DMS53 (cell line): ENCODE results near the gene TRIM14.
A peak's percentile ranks its signal among the peaks of the same experiment; 100 is the strongest.

Source experiments
- DNase-seq: peaks from one replicate; lab custom pipeline; 2025; lab: John Stamatoyannopoulos, UW

TRIM14 gene

DNA sequence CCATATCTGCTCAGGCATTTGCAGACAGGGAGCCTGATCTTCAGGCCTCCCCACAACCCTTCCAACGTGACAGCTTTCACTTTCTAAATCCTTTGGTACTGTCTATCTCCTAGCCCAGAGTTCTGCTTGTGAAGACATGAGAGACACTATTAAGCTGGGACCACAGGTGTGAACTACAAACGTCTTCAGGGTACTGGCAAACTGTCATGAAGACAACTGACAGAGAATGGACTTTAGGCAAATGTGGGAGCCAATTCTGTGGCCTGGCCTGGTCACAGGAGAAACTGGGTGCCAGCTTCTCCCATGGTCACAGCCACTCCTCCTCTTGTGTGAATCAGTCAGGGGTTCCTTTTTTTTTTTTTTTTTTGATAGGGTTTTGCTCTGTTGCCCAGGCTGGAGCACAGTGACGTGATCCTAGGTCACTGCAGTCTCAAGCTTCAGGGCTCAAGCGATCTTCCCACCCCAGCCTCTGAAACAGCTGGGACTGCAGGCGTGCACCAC is 10.4 kb downstream of the TRIM14 start:
- DNase-seq, result no peak

DNA sequence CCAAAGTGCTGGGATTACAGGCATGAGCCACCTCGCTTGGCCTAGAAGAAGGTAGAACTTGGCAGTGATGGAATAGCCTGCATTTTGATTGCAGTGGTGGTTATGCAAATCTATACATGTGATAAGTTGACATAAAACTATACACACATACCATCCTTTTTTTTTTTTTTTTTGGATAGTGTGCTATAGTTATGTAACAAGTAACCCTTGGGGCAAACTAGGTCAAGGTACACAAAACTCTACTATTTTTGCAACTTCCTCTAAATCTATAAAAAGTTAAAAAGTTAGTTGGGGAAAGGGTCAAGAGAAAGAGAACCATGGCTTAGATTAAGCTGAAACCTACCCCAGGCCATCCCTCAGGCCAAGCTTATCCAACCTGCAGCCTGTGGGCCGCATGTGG is 11.1 kb downstream of the TRIM14 start:
- no peak for DNase-seq

DNA sequence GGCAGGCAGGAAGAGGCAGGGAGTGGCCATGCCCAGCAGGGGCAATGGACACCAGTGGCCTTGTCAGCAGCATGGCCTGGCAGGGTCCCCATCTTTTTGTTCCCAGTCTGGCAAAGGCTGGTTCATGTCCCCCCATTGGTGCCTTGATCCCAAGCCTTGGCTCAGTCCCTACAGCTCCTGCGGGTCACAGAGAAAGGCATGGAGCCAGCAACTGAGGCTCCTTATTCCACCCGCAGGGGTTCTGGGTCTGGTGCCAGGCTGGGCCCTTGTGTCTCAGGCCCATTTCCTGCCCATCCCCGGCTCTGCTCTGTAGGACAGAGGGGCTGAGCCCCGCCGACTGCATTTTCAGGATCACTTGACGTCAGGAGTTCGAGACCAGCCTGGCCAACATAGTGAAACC is 14.0 kb downstream of the TRIM14 start:
- DNase-seq, result no peak

DNA sequence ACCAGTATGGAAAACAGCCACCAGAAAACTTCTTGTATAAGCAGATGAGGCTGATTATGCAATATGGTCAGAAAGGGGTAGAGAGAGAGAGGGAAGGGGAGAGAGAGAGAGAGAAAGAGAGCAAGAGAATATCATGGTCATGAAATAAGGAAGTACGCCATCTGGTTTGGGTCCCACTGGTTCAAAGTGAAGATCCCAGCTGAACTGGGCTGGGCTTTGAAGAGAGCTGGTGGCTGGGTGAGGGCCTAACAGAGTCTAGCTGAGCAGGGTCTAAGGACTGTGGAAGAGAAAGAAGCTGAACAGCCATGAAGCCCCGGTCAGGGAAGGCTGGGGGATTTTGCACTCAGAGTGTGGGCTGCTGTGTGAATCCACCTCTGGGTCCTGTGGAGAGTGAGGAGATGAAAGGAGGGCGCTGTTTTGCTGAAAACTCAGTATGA is 14.6 kb downstream of the TRIM14 start:
- no peak for DNase-seq

DNA sequence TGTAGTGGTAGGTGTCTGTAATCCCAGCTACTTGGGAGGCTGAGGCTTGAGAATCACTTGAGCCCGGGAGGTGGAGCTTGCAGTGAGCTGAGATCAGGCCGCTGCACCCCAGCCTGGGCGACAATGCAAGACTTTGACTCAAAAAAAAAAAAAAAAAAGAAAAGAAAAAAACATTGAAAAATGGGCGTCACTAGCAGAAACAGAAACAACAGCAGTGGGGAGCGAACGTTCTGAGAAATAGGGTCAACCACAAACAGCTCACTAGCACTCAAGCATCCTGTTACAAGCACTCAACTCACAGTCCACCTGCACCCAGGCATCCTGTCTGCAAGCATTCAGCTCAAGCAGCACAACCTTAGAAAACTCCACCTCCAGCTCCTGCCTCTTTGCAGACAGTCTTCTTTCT is 17.2 kb downstream of the TRIM14 start:
- peak; percentile 84 for DNase-seq

DNA sequence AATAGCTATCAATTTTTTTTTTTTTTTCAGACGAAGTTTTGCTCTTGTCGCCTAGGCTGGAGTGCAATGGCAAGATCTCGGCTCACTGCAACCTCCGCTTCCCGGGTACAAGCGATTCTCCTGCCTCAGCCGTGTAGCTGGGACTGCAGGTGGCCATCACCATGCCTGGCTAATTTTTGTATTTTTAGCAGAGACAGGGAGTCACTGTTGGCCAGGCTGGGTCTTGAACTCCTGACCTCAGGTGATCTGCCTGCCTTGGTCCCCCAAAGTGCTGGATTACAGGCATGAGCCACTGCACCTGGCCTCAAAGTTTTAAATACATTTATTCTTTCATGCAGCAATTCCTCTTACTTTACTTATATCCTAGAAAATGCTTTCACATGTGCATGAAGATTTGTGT is 17.6 kb downstream of the TRIM14 start:
- no peak for DNase-seq

DNA sequence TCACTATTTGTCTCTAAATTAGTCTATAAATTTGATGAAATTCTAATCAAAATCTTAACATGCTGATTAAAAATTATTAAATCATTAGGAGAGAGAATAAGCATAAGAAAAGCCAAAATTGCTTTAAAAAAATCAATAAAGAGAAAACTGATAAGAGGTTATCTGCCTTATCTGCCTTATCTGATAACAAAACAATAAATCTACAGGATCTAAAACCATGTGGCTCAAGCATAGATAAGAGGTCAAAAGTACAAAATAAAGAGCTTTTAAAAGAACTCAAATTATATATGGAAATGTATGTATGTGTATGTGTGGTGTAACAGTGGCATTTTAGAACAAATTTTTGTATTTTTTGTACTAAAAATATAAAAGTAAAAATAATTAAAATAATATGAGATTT is 18.6 kb downstream of the TRIM14 start:
- no peak for DNase-seq

DNA sequence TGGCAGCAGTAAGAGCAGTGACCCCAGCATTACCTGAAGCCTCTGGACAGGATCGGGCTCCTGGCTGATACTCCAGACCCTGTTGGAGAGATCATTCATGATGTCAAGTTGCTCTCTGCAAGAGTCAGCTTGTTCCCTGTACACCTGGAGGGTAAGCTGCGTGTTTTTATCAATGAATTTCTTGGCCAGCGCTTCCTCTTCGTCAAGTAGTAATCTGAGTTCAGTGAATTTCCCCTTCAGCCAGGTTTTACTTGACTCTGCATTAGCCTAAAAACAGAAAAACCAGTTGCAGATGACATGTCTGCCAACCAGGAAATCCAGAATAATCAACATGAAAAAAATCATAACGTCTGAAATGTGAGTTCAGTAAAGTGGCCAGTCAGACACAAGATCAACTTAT is 19.1 kb downstream of the TRIM14 start:
- peak; percentile 76 for DNase-seq

DNA sequence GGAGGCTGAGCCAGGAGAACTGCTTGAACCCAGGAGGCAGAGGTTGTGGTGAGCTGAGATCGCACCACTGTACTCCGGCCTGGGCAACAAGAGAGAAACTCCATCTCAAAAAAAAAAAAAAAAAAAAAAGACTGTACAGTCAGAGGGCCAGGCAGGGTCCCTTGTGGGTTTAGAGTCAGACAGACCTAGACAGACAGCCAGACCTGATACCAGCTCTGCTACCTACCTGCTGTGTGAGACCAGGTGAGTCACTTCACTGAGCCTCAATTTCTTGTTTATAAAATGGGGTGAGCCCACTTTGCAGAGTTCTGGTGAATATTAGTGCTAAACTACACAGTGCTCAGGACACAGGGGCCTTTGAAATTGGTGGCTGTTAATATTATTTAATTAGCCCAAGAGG is 19.7 kb downstream of the TRIM14 start:
- DNase-seq, result peak; percentile 60

DNA sequence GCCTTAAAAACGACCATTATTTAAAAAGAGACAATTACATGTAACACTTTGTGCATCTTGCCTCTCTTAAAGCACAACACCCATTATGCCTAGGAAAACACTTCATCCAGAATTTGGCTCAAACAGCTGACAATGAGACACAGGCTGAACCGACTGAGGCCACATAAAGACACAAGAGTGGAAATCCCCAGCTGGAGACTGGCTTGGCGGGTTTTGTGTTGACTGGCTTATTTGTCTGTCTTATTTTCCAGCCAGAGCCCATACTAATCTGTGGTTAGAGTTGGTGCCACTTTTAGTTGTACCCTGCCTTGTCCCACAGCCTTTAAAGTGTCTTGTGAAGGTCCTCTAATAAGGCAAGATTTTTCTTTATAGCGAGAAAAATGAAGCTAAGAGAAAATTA is 21.2 kb downstream of the TRIM14 start:
- peak; percentile 81 for DNase-seq

DNA sequence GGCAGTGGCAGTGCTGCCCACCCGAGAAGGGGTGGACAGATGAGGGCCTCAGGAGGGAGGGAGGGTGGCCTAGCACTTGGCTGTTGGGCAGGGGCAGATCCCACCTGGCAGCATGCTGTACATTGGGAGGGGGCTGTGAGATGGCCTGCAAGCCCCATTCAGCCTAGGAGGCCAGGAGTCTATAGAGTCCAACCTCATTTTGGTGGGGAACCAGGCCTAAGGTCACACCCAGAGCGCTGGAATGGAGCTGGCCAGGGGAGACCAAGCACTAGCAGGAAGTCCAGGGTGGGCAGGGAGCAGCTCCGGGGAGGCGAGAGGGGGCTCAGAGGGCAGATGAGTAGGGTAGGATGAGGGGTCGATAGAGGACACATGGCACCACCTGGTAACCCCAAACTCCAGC is 22.9 kb downstream of the TRIM14 start:
- DNase-seq, result no peak

DNA sequence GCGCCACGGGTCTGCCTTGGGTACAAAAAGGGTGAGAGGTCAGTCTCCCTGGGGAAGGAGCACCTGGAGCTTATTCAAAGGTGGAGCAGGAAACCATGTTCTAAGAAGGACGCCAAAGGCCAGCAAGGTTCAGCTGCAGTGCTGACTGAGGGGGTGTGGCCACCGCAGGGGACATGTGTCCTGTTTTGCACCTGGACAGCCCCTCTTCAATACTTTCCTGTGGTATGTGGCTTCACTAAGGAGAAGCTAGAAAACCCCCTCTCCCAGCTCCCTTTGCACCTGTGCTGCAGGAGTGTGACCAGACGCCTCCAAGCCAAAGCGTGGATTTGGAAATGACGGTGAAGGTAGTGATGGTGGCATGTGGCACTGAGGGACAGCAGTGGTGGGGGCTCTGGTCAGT is 23.6 kb downstream of the TRIM14 start:
- DNase-seq, result no peak

DNA sequence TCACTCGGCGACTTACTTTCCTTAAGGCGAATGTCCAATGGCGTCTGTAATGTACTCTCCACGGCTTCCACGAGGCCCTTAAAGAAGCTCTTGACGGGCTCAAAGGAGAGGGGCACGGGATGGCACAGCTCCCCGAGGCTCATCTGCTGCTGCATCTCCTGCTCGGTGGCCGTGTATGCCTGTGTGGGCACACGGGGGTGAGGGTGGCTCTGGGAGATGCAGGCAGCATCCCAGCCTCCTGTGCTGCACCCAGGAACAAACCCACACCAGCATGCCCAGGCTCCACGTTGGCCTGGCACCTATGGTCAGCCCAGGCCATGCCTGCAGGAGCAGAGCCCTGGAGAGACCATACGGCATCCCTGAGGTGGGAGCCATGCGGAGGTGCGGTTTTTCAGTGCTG is 24.2 kb downstream of the TRIM14 start:
- DNase-seq, result no peak

DNA sequence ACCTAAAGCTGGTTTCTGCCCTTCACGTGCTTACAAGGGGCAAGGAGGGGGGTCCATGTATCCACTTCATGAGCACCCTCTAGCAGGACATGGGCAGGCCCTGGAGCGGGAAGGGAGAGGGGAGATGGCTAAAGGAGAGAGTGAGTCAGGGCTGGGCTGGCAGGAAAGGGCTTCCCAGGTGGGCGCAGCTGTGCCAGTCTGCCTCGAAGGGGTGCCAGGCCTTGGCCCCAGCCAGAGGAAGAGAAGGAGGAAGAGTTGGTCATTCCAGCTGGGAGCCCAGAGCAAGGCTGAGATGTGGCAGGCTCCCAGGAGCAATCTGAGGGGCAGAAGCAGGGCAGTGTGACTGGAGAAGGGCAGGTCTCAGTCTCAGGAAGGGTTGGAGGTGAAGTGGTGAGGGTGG is 24.7 kb downstream of the TRIM14 start:
- DNase-seq, result no peak

DNA sequence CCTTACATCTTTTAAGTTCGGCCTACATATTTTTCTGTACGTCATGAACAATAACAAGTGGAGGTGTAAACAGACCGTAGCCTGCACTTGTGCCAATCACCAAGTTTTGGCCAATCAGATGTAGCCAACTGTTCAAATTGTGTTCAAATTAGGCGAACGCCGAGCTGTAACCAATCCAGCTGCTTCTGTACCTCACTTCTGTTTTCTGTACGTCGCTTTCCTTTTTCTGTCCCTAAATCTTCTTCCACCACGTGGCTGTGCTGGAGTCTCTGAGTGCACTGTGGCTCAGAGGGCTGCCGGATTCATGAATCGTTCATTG is 26.4 kb downstream of the TRIM14 start:
- DNase-seq, result peak; percentile 21

DNA sequence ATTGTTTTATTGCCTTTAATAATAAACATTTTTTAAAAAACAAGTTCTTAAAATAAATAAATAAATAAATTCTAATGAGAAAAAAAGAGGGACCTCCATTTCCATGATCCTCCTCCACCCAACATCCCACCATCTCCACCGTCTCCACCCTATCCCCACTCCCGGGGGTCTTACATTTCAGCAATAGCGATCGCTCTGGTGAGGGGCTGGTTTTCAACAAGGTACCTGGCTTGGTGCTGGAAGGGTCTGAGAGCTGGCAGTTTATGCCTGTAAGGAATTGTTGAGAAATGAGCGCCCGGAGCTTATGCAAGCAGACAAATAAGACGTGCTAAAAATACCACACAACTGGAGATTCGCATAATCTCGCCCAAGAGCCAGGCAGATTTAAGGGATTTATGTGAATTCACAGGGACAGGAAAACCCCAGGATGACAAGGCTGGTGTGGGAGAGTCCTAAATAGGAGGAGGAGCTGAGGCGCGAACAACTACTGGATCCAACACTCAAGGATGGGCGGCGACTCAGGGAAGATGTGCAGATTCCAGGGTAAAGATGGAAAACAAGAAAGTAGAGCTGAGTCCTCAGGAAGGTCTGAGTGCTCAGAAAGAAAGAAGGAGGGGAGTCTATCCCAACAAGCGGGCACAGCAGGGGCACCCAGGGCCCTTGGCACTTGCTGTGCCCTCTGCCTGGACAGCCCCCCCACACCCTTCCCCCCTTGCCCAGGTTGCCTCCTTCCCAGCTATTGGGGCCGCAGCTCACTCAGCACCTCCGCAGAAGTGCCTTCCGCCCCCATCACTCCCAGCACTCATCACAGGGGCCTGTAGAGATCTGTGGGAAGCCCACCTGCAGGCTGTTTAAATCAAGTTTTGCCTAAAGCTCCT is 27.0 kb downstream of the TRIM14 start:
- DNase-seq, result peak; percentile 21

DNA sequence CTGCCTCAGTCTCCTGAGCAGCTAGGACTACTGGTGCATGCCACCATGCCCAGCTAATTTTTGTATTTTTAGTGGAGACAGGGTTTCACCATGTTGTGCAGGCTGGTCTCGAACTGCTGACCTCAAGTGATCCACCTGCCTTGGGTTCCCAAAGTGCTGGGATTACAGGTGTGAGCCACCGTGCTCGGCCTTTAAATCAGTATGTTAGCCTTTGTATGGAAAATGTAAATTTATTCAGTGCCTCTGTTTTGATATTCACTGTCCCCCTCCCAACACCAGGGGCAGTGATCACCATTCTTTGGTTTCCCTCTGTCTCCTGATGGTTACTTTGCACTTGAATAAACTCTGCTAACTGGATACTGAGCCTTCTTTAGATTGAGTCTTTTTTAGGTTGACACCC is 28.3 kb downstream of the TRIM14 start:
- DNase-seq, result peak; percentile 14

DNA sequence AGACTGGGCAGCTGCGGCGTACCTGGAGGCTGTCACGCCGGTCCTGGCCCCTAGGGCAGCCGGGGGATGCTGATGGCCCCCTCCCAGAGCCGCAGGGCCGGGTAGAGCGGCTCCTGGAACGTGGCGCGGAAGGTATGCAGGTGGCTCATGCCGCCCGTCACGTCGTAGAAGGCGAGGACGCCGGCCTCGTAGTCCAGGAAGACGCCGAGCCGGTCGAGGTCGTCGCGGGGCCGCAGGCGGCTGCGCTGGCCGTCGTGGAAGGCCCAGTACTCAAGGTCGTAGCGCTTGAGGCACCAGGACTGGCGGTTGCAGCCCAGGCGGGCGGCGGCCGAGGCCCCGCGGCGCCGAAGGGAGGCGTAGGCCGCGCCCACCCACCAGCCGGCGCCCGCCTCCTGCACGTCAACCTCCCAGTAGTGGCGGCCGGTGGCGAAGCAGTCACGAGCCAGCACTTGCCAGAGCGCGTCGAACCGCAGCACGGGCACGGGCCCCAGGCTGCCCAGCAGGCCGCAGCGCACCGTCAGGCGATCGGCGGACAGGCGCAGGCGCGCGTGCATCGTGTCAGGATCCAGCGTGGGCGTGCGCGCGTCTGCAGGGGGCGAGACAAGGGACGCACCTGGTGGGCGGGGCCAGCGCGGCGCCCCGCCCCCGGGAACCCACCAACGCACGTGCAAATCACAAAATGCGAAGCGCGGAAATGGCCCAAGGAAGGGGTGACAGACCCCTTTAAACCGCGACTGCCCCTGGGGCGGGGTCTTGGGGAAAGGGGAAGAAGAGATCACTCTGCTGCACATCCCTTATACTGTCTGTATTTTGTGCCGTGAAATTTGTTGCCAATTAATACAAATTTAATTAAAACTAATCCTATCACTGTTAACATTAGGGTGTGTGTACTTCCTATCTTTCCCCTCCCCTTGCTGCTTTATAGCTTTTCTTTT is 31.3 kb downstream of the TRIM14 start:
- no peak for DNase-seq

DNA sequence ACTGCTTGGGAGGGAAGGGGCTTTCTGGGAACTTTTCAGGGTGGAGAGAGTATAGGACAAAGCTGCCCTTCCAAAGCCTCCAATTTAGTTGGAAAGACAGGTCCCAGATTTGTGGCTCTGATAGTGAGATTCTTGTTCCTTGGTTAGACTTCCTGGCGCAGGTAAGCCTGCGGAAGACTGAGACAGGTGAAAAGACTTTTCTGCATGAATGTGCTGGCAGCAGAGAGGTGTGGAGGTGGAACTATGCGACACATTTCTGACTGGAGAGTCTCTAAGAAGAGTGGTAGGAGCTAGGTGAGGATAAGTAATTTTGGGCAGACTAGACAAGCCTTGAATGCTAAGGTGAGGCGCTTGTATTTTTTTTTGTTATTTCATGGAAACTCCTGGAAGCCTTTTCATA is 32.6 kb downstream of the TRIM14 start:
- DNase-seq, result no peak

DNA sequence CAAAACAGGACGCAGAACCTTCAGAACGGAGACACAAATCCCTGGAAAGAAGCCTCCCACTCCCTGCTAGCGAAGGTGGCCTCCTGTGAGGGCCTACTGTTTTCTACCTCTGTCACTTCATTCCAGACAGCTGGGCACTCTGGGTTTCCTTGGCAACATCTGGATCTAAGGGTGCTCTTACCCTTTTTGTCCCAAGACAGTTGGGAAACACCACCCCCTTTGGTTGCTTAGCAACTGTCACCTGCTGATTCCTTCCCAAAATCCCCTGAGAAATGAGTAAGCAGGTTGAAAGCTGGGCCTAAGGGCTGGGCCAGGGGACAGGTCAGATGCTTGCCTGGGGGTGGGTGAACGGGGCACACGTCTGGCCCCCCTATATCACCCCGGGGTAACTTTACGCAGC is 33.1 kb downstream of the TRIM14 start:
- peak; percentile 11 for DNase-seq

DNA sequence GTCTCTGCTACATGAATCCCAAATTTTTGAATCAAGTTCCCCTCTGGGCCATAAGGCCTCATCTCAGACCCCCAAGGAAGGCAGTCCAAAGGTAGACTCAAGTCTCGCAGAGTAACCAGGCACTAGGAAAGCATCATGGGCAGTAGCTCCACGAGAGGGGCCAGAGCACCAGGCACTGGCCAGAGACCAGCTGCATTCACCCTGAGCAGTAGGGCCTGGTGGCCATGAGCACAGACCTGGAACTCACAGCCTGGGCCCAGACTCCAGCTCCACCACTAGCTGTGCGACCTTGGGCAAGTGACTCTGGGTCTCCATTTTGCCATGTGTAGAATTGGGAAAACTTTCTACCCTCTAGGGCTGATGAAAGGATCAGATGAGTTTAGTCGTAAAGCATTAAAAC is 34.0 kb downstream of the TRIM14 start:
- DNase-seq, result no peak

DNA sequence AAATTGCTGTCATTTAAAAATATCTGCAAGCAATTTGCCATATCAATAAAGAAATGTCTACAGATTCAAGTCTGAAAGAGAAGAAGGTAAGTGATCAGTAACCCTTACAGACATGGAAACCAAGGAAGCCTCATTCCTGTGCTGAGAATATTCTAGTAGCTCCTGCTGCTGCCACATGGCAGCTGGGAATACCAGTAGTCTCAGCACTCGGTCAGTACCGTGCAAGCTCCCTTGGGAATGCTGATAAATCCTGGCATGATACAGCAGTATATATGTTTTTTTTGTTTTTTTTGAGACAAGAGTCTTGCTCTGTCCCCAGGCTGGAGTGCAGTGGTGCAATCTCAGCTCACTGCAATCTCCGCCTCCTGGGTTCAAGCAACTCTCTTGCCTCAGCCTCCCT is 34.6 kb downstream of the TRIM14 start:
- no peak for DNase-seq

DNA sequence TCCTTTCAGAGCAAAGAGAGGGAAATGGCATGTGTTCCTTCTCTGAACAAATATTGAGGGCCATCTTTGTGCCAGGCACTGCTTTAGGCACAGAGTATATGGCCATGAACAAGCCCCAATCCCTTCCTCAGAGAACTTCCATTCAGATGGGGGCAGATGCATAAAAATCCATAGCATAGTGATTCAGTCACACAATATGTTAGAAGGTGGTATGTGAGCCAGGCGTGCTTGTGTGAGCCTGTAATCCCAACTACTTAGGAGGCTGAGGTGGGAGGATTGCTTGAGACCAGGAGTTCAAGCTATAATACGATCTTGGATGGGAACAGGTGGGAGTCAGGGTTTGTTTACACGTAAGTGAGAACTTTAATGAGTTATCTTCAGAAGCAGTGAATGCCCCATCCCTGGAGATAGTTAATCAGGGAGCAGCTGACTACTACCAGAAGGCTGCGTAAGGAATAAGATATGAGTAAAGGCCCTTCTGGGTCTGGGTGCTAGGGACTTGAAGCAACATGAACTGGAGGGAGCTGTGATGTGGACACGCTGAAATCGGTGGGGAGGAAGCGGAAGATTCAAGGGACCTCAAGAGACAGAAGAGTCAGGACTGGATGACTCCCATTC is 35.3 kb downstream of the TRIM14 start:
- DNase-seq, result no peak
